ENCODE measurements around the gene NRXN3.

Gene NRXN3

GRCh38 chr14:79788346-79788745, 1618.2 kb downstream of the NRXN3 start:
- DNase-seq (ENCODE audit: low read depth in 2 of 2): no peak

DNA sequence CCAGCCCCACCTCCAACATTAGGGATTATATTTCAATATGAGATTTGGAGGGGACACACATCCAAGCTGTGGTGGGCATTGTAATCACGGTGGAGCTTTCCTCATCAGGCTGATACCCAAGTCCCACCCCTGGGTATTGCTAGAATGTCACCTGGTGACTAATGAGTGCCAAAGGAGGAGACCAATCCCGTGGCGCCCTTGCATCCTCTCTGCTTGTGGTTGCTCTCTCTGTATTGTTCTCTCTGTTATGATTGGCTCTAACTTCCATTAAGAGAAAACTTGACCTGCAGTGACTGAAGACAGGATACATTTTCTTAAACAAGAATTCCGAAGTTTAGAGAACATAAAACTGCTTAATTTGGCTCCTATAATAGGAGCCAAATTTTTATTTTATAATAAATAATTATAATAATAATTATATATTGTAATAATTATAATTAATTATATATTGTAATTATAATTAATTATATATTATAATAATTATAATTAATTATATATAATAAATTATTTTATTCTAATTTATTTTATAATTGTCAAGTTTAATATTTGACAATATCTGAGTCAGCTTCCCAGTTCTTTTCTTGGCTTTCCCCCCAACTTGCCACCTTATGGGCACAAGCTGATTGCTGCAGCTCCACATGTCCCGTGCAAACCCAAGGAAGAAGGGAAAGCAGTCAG, 1621.0 kb downstream of the NRXN3 start:
- no peak for DNase-seq (ENCODE audit: low read depth in 2 of 2)

- DNase-seq (ENCODE audit: low read depth in 2 of 2): no peak
Observed at GRCh38 chr14:79802093-79802492, 1631.9 kb downstream of the NRXN3 start.

GRCh38 chr14:79805636-79806035, 1635.5 kb downstream of the NRXN3 start:
- no peak for DNase-seq (ENCODE audit: low read depth in 2 of 2)

GRCh38 chr14:79809849-79810612, 1639.9 kb downstream of the NRXN3 start:
- no peak for DNase-seq (ENCODE audit: low read depth in 2 of 2)

GRCh38 chr14:79820866-79821535, 1650.8 kb downstream of the NRXN3 start:
- no peak for DNase-seq (ENCODE audit: low read depth in 2 of 2)

GRCh38 chr14:79822034-79822433, 1651.9 kb downstream of the NRXN3 start:
- no peak for DNase-seq (ENCODE audit: low read depth in 2 of 2)

- DNase-seq (ENCODE audit: low read depth in 2 of 2): no peak
Observed at GRCh38 chr14:79825046-79825521, 1654.9 kb downstream of the NRXN3 start.

- DNase-seq (ENCODE audit: low read depth in 2 of 2): no peak
Observed at GRCh38 chr14:79826362-79826761, 1656.2 kb downstream of the NRXN3 start.

- DNase-seq (ENCODE audit: low read depth in 2 of 2): no peak
Observed at GRCh38 chr14:79829405-79830166, 1659.4 kb downstream of the NRXN3 start.

- no peak for DNase-seq (ENCODE audit: low read depth in 2 of 2)
Observed at GRCh38 chr14:79831195-79831892, 1661.2 kb downstream of the NRXN3 start.

GRCh38 chr14:79833781-79834180, 1663.6 kb downstream of the NRXN3 start:
- DNase-seq (ENCODE audit: low read depth in 2 of 2): no peak

DNA sequence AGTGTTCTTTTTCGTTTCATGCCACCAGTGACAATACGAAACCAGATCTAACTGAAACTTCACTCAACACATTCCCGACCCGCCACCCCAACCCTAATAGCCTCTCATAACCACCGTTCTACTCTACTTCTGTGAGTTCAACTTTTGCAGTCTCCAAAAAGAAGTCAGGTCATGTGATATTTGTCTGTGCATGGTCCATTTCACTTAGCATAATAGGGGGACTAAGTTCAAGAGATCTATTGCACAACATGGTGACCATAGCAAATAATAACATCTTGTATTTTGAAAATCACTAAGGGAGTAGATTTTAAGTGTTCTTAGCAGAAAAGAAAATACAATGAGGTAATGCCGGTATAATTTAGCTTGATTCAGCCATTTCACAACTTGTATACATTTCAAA, 1664.7 kb downstream of the NRXN3 start:
- DNase-seq (ENCODE audit: low read depth in 2 of 2): no peak

GRCh38 chr14:79836577-79836976, 1666.4 kb downstream of the NRXN3 start:
- DNase-seq (ENCODE audit: low read depth in 2 of 2): no peak

DNA sequence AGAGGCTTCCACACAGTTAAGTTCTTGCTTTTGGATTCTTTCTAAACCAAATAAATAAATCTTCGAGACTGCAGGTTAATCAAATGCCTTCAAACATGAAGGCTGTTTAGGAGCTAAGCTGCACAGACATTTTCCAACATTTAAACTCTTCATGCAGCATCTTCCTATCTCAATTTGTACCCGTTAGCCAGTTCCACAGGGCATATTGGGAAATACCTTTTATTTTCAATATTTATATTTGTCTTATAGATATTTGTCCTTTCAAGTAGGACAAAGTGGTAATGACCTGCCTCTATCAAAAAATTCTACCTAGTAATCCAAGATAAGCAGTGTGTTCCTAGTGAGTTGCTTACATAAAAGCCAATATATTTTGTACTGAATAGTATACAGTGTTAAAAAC, 1667.5 kb downstream of the NRXN3 start:
- no peak for DNase-seq (ENCODE audit: low read depth in 2 of 2)

GRCh38 chr14:79840103-79840502, 1669.9 kb downstream of the NRXN3 start:
- DNase-seq (ENCODE audit: low read depth in 2 of 2): no peak

DNA sequence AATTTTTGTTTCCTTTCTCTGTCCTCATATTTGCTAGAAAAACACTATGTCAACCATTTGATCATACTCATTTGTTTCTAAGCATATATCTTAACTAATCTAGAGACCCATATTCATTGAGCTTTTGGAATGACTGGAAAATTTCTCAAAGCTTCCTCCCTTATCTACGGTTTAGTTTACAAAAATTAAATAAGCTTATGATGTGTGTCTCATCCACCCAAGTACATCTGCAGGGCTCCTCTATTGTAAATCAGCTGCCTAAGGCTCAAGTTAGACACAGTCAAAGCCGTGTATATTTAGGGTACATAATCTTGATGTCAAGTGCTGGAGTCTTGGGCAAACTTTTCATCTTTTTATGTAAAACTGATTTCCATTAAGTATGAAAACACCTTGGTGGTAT, 1670.7 kb downstream of the NRXN3 start:
- DNase-seq (ENCODE audit: low read depth in 2 of 2): no peak

GRCh38 chr14:79841433-79841832, 1671.3 kb downstream of the NRXN3 start:
- no peak for DNase-seq (ENCODE audit: low read depth in 2 of 2)

DNA sequence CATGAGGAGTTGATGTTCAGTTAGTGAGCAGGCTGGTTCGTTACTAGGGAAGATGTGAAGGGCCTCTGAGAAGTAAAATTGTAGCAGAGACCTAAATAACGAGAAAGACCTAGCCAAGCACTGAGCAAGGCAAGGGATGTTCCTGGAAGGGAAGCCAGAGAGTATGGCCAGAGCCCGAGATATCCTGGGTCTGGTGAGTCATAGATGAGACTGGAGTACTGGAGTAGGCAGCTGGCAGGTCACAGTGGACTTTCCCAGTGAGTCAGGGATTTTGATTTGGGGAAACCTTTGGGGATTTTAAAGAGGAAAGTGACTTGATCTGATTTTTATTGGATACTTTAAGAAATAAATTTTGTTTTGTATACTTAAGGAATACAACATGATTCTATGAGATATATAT, 1672.1 kb downstream of the NRXN3 start:
- no peak for DNase-seq (ENCODE audit: low read depth in 2 of 2)

DNA sequence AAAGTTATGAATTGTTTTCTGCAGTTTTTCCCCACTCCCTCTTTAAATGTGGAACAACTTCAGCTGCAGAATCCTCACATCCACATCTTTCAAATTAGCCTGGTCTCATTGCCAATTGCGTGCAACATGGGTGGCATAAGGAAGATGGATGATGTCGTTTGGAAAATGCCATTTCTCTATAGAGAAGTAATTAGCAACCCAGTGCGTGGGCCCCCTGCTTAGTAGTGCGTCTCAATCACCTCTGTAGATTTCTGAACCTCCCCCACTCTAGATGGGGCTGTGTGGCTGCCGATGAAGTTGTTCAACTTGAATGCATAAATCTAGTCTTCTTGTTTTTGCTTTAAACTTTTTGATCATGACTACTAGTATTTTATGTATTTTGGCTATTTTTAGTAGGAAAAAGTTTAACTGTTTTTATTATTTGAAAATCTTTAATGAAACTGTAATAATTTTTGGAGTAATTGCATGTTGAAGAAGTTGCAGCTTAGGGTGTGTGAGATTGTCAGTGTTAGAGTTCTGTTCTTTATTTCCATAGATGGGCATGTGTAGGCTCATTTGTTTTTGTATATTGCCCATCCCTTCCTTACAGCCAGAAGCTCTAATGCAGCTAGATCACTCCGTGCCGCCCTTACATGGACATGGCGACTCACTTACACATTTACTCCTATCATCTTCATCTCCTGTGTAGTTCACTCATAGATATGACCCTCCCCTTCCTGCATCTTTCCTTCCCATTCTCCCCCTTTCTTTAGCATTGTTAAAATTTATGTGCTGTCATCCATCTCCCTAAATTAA, 1683.0 kb downstream of the NRXN3 start:
- no peak for DNase-seq (ENCODE audit: low read depth in 2 of 2)

GRCh38 chr14:79855789-79856188, 1685.6 kb downstream of the NRXN3 start:
- no peak for DNase-seq (ENCODE audit: low read depth in 2 of 2)

Data from stimulated activated CD4-positive, alpha-beta T cell treated with anti-CD3 and anti-CD28 coated beads, Interleukin-1b, Interleukin-23, amount 100 ng/mL, for 1 hour (primary cell).